Neutrophil (primary cell): ENCODE measurements around the gene VEGFD.
A peak's percentile ranks its signal among the peaks of the same experiment; 100 is the strongest.

ENCODE experiments used
- H3K27ac ChIP-seq: fragments of 200-600 bp; sonication (generic); 2 replicates; pipeline ENCODE4 v1.5.1; 2016; ENCODE audit warnings: mild to moderate bottlenecking, moderate library complexity
- H3K27me3 ChIP-seq: fragments of 200-600 bp; sonication (generic); 2 replicates; pipeline ENCODE4 v1.6.0; 2016; ENCODE audit warnings: mild to moderate bottlenecking
- H3K36me3 ChIP-seq: fragments of 200-600 bp; sonication (generic); 2 replicates; pipeline ENCODE4 v1.5.1; 2017
- H3K4me1 ChIP-seq, 2 experiments: fragments of 200-600 bp in 1 of 2; sonication (generic) in 1 of 2; 1 replicate in 1 of 2; 2 replicates in 1 of 2; pipeline versions ENCODE4 v1.5.1 to v1.6.1; 2013 to 2016; ENCODE audit warnings: low read depth in 1 of 2, low read length in 1 of 2, mild to moderate bottlenecking in 1 of 2, moderate library complexity in 1 of 2; ENCODE audit not compliant: control insufficient read depth in 1 of 2, insufficient read depth in 1 of 2
- H3K4me3 ChIP-seq, 2 experiments: fragments of 200-600 bp in 1 of 2; sonication (generic) in 1 of 2; 1 replicate in 1 of 2; 2 replicates in 1 of 2; pipeline ENCODE4 v1.5.1; 2013 to 2016; ENCODE audit warnings: low read depth in 1 of 2, low read length in 1 of 2, mild to moderate bottlenecking in 1 of 2, moderate library complexity in 1 of 2
- H3K9me3 ChIP-seq: fragments of 200-600 bp; sonication (generic); 2 replicates; pipeline ENCODE4 v1.5.1; 2016
- TF ChIP-seq, protein P1 (sequence below): fragments of 200-600 bp; sonication (generic); IDR thresholded peaks from 2 replicates; pipeline ENCODE4 v1.5.1; 2016; ENCODE audit warnings: antibody characterized with exemption

Gene VEGFD

DNA sequence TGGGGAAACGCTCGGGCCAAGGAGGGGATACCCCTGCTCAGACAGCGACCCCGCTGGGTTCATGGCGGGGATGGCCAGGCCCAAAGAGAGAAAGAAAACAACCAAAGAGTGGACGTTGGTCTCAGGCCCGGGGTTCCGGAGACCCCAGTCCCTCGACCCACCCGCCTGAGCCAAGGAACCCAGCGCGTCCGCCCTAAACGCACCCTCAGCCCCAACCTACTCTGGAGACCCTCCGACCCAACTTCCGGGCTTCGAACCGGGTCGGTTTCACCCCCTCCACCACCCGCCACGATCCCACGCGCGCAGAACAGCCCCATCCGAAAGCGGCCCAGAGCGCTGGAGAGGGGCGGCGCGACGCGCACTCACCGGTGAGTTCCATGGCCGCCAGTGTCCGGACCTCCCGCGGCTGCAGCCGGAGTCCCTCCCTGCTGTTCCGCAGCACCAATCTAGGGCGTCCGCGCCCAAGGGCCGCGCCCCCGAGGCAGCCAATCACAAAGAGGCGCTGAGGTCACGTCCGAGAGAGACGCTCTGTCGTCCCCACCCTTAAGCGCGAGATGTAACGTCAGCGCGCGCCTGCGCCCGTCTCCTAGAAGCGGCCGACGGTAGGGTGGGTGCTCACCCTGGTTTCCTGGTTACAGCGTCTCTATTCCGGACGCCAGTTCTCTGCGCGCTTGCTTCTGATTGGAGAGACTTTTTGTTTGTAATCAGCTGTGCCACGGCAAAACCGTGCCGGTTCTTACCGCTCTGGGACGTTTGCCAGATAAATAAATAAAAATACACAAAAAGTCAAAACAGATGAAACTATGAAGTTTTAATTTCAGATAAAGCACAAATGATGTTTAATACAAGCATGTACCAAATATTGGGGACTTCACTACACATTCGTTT lies 48.8 kb downstream of the VEGFD start, which contains the start of gene PIGA:
PIGA (minus strand) TSS at position 389 of the 888 bp plus-strand sequence. CDS start 3,593 bp downstream, outside the sequence.
- Histone ChIP-seq H3K4me1 (peaks cover 11 to 14% of the 10 kb centered on the region in 2 experiments), H3K36me3 (peaks cover 11% of the 10 kb centered on the region), H3K4me3 (peak within 1 kb of the TSS; percentile 65 to 82), H3K27ac (peak within 1 kb of the TSS; percentile 81), H3K9me3 (no peaks in the 10 kb centered on the region), H3K27me3 (peaks cover 14% of the 10 kb centered on the region)
- TF ChIP-seq, protein P1, sequence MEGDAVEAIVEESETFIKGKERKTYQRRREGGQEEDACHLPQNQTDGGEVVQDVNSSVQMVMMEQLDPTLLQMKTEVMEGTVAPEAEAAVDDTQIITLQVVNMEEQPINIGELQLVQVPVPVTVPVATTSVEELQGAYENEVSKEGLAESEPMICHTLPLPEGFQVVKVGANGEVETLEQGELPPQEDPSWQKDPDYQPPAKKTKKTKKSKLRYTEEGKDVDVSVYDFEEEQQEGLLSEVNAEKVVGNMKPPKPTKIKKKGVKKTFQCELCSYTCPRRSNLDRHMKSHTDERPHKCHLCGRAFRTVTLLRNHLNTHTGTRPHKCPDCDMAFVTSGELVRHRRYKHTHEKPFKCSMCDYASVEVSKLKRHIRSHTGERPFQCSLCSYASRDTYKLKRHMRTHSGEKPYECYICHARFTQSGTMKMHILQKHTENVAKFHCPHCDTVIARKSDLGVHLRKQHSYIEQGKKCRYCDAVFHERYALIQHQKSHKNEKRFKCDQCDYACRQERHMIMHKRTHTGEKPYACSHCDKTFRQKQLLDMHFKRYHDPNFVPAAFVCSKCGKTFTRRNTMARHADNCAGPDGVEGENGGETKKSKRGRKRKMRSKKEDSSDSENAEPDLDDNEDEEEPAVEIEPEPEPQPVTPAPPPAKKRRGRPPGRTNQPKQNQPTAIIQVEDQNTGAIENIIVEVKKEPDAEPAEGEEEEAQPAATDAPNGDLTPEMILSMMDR, result no peak

DNA sequence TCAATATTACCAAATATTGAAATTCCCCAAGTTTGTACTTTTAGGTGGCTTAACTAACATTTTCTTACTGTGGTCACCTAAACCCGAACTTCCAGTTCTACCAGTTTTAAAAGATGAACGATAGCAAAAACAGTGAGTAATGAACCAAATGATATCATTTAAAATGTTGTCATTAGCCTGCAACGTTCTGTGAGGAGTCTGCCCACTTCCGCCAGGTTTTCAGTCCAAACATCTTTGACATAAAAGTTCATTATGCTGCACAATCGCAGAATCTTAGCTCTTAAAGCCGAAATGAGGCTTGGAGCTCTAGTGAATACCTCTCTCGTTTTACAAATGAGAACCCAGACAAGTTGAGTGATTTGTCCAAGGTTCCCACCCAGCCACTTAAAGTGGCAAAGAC lies 49.7 kb downstream of the VEGFD start:
- peak overlapping the region; percentile 65 to 82 for H3K4me3 ChIP-seq
- no peaks in the 10 kb centered on the region for H3K9me3 ChIP-seq
- H3K27me3 ChIP-seq, result peaks cover 14% of the 10 kb centered on the region
- peaks cover 11% of the 10 kb centered on the region for H3K36me3 ChIP-seq
- peaks cover 11 to 14% of the 10 kb centered on the region in 2 experiments for H3K4me1 ChIP-seq
- TF ChIP-seq, protein P1, result no peak
- H3K27ac ChIP-seq, result peak overlapping the region; percentile 81

DNA sequence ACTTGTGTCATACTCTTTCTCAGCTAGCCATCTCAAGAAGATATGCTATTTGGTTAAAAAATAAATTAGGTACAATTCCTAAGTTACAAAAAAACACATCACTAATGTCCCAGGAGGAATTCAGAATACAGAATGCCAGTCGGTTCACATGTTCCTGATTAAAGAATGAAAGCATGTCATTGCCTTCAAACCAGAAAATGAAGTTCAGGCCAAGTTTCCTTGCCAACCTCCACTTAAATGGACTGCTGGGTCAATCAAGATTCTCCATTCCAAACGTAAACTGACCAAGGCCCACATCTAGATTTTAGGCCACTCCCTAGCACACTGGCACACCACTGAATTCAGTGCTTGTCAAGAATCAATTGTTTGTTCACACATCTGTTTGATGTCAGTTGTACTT lies 55.4 kb downstream of the VEGFD start:
- Histone ChIP-seq H3K36me3 (peaks cover 11% of the 10 kb centered on the region), H3K27ac (no peak overlapping the region), H3K4me3 (no peak overlapping the region), H3K27me3 (no peaks in the 10 kb centered on the region), H3K4me1 (no peaks in the 10 kb centered on the region), H3K9me3 (no peaks in the 10 kb centered on the region)
- TF ChIP-seq, protein P1, result no peak

DNA sequence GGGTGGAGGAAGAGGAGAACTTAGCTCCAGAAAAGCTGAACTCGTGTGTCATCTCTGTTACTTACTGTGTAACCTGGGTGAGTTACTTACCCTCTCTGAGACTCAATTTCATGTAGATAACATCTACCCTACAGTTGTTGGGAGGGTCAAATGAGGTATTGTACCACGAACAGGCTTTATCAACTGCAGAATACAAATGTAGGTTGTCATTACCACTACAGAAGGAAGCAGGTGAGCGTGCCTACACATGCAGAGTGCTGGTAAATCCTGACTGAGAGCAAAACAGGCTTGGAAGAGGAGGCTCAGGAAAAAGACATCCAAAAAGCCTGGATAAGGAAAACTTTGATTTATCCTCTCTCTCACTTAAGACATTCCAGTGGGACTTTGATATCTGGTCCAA lies 56.1 kb downstream of the VEGFD start:
- H3K27ac ChIP-seq, result no peak overlapping the region
- no peaks in the 10 kb centered on the region for H3K27me3 ChIP-seq
- no peaks in the 10 kb centered on the region for H3K9me3 ChIP-seq
- H3K4me1 ChIP-seq, result no peaks in the 10 kb centered on the region
- TF ChIP-seq, protein P1, result no peak
- peaks cover 11% of the 10 kb centered on the region for H3K36me3 ChIP-seq
- H3K4me3 ChIP-seq, result no peak overlapping the region

DNA sequence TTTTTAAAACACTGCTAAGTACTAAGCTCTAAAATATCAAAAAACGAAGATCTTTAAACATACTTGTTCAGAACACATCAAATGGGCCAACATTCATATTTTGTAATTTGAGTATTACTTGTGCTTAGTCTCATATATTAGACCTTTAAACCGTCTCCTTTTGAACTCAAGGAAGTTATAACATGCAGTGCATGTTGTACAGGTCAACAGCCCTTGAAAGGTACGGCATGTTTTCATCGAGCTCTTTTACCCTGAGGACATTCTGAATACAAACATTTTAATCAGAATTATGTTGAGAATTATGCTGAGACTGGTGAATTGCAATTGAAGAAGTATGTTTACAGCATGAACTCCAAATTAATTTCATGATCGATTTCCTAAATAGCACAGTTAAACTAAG lies 61.7 kb downstream of the VEGFD start:
- H3K9me3 ChIP-seq, result no peaks in the 10 kb centered on the region
- no peaks in the 10 kb centered on the region for H3K27me3 ChIP-seq
- TF ChIP-seq, protein P1, result no peak
- no peak overlapping the region for H3K27ac ChIP-seq
- no peak overlapping the region for H3K4me3 ChIP-seq
- no peaks in the 10 kb centered on the region for H3K36me3 ChIP-seq
- H3K4me1 ChIP-seq, result peaks cover 8% of the 10 kb centered on the region in 2 experiments
